OCI-LY7 (cell line): ENCODE measurements around the gene FANCD2. TPM values are rescaled to one million over a fixed set of nuclear protein-coding genes. Genes with fewer than 3 reads are reported as not detected.
"Not testable (repeated sequence)": the region's sequence is repeated elsewhere in the genome, so short reads cannot be mapped to it uniquely, and the experiment has no call there.

Source experiments
- BruUV-seq: library from RNA; stranded (reverse); fragments of 400-500 nt; replicated peaks from 2 replicates; lab custom pipeline; 2021; lab: Mats Ljungman, UMichigan
- CTCF ChIA-PET: fragments of 300-600 bp; sonication (Branson Sonifier 250); formaldehyde crosslinking; loops from one replicate; lab custom pipeline; 2022; ENCODE audit warnings: antibody characterized with exemption; ENCODE audit not compliant: unreplicated experiment; lab: Charles Lee
- POLR2A ChIA-PET: fragments of 300-600 bp; sonication (Branson Sonifier 250); formaldehyde crosslinking; loops from one replicate; lab custom pipeline; 2022; ENCODE audit warnings: antibody characterized with exemption; lab: Charles Lee
- DNase-seq: peaks from one replicate; pipeline ENCODE4 v3.0.0-alpha.2; 2015; ENCODE audit warnings: low spot score
- H2AFZ ChIP-seq: fragments of 200-600 bp; sonication (generic), shearing (Covaris generic); 2 replicates; pipeline ENCODE4 v1.6.1; 2014; ENCODE audit warnings: mild to moderate bottlenecking, antibody characterized with exemption, low read length, moderate library complexity
- H3K27ac ChIP-seq: fragments of 200-600 bp; sonication (generic); 2 replicates; pipeline ENCODE4 v1.5.1; 2014; ENCODE audit warnings: mixed run types, low read depth, mild to moderate bottlenecking, moderate library complexity, low read length, inconsistent platforms; ENCODE audit not compliant: poor library complexity, severe bottlenecking
- H3K36me3 ChIP-seq: fragments of 200-600 bp; sonication (generic); 2 replicates; pipeline ENCODE4 v1.6.1; 2014; ENCODE audit warnings: mild to moderate bottlenecking, antibody characterized with exemption, low read length, moderate library complexity, mixed read lengths; ENCODE audit not compliant: insufficient read depth
- H3K4me1 ChIP-seq: fragments of 200-600 bp; sonication (generic); 2 replicates; pipeline ENCODE4 v1.5.1; 2014; ENCODE audit warnings: mild to moderate bottlenecking, low read length; ENCODE audit not compliant: insufficient read depth, poor library complexity, severe bottlenecking
- H3K4me2 ChIP-seq: fragments of 200-600 bp; sonication (generic); 2 replicates; pipeline ENCODE4 v1.6.1; 2014; ENCODE audit warnings: mild to moderate bottlenecking, low read length
- H3K4me3 ChIP-seq: fragments of 200-600 bp; sonication (generic); 2 replicates; pipeline ENCODE4 v1.5.1; 2014; ENCODE audit warnings: mild to moderate bottlenecking, low read depth, low read length; ENCODE audit not compliant: poor library complexity, severe bottlenecking
- H3K79me2 ChIP-seq: fragments of 200-600 bp; sonication (generic); 2 replicates; pipeline ENCODE4 v1.6.1; 2016; ENCODE audit warnings: low read depth, mild to moderate bottlenecking, low read length, moderate library complexity, mixed read lengths; ENCODE audit not compliant: insufficient read depth
- H3K9me2 ChIP-seq: fragments of 200-600 bp; sonication (generic); 2 replicates; pipeline ENCODE4 v1.6.1; 2016; ENCODE audit warnings: mild to moderate bottlenecking, low read length, mixed read lengths; ENCODE audit not compliant: insufficient read depth
- H3K9me3 ChIP-seq: fragments of 200-600 bp; sonication (generic); 2 replicates; pipeline ENCODE4 v1.6.1; 2014; ENCODE audit warnings: mild to moderate bottlenecking, mixed run types, low read length, mixed read lengths
- H4K20me1 ChIP-seq: fragments of 200-600 bp; sonication (generic); 2 replicates; pipeline ENCODE4 v1.6.1; 2014; ENCODE audit warnings: mild to moderate bottlenecking, antibody characterized with exemption, low read length, moderate library complexity, mixed read lengths; ENCODE audit not compliant: insufficient read depth
- CTCF ChIP-seq: fragments of 200-600 bp; sonication (generic); conservative IDR thresholded peaks from 2 replicates; pipeline ENCODE4 v1.5.1; 2014; ENCODE audit warnings: mild to moderate bottlenecking, antibody characterized with exemption, low read length, moderate library complexity, mixed read lengths
- EZH2phosphoT487 ChIP-seq: fragments of 200-600 bp; sonication (generic); IDR thresholded peaks from 2 replicates; pipeline ENCODE4 v1.6.1; 2018; ENCODE audit warnings: low read depth, borderline replicate concordance, mild to moderate bottlenecking, mixed run types, antibody characterized with exemption, low read length, moderate library complexity, mixed read lengths
- intact Hi-C: fragments of 100-400 bp; cut with micrococcal nuclease; formaldehyde crosslinking; loops from one replicate; pipeline ENCODE4 v1.10.0; 2022; ENCODE audit not compliant: unreplicated experiment
- total RNA-seq, 2 experiments: library from RNA; depleted of rRNA in 1 of 2; stranded (reverse); fragments of >200 nt in 1 of 2; shearing (Covaris generic) in 1 of 2; gene quantifications; 2 replicates each; pipeline ENCODE4 v1.2.3, GENCODE V29; 2014 to 2022

The FANCD2 gene
- total RNA-seq, 2 experiments from 2014 or later = 112 to 130 TPM

DNA sequence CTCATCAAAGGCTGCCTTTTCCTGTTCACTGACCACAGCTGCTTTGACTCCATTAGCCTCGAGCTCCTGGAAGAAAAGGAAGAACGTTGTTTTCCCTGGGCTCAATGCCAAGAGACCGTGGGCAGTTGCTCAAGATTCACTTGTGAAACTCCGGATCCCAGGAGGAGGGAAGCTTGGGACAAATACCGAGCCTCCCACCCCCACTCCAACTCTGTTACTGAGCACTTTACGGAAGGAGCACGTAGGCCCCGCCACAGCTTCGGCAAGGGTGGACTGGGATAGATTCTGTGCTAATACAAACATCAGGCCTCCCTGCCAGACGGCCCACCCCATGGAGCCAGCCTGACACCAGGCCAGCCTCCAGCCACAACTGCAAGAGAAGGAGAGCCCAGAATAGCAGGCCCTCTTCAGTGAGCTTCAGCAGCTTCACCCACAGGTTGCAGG, 10.8 kb upstream of the FANCD2 start:
- no TSS peak for BruUV-seq
- DNase-seq = no peak
- Histone ChIP-seq H4K20me1 (no peaks in the 10 kb centered on the region), H2AFZ (no peak overlapping the region), H3K79me2 (no peaks in the 10 kb centered on the region), H3K4me2 (no peak overlapping the region), H3K9me2 (no peaks in the 10 kb centered on the region), H3K4me1 (peaks cover 8% of the 10 kb centered on the region), H3K27ac (no peak overlapping the region), H3K4me3 (no peak overlapping the region), H3K36me3 (peaks cover 11% of the 10 kb centered on the region), H3K9me3 (no peaks in the 10 kb centered on the region)
- ChIA-PET POLR2A (interaction anchor here (0.5 to 1.9 kb wide), 5 partner anchors 10 to 578 kb away, joined by 3 to 6 read pairs (median 3); no protein-coding TSS in a partner anchor), CTCF (no interaction called here)
- TF ChIP-seq EZH2phosphoT487 = no peak
- TF ChIP-seq CTCF = no peak
- intact Hi-C loops = no loop called here

DNA sequence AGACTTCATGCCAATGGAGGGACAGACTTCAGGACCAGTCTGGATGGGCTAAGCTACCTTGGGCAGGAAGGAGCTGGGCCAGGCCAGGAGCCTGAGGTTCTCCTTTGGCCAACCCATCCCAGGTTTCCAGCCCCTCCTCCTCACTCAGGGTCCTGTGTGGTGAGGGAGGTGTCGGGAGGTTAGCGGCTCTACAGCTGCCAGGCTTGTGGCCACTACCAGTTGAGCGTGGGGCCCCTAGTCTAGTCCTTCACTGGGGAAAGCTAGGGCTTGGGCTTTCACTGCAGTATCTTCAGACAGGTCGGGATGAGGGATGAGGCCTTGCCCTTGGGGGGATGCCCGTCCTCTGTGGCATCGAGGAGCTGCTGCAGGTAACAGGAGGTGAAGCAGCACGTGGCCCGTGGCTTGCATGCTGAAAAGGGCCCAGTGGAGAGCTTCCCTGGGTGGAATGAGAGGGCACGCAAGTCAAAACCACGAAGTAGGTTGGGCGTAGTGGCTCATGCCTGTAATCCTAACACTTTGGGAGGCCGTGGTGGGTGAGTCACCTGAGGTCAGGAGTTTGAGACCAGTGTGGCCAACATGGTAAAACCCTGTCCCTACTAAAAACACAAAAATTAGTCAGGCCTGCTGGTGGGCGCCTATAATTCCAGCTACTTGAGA, 8.5 kb upstream of the FANCD2 start:
- no peak overlapping the region for H3K4me3 ChIP-seq
- H3K4me2 ChIP-seq = no peak overlapping the region
- TF ChIP-seq CTCF (no peak), EZH2phosphoT487 (no peak)
- DNase-seq = no peak
- H3K4me1 ChIP-seq = no peaks in the 10 kb centered on the region
- BruUV-seq = no TSS peak
- CTCF ChIA-PET = no interaction called here
- H3K9me2 ChIP-seq = no peaks in the 10 kb centered on the region
- POLR2A ChIA-PET = interaction anchor here (0.6 kb wide), 1 partner anchor 83 kb away, joined by 3 read pairs; no protein-coding TSS in a partner anchor
- H2AFZ ChIP-seq = no peak overlapping the region
- H3K27ac ChIP-seq = no peak overlapping the region
- H4K20me1 ChIP-seq = no peaks in the 10 kb centered on the region
- H3K9me3 ChIP-seq = no peaks in the 10 kb centered on the region
- intact Hi-C loops = no loop called here
- peaks cover 33% of the 10 kb centered on the region for H3K36me3 ChIP-seq
- no peaks in the 10 kb centered on the region; the same call in 1 of the 2 replicates for H3K79me2 ChIP-seq

DNA sequence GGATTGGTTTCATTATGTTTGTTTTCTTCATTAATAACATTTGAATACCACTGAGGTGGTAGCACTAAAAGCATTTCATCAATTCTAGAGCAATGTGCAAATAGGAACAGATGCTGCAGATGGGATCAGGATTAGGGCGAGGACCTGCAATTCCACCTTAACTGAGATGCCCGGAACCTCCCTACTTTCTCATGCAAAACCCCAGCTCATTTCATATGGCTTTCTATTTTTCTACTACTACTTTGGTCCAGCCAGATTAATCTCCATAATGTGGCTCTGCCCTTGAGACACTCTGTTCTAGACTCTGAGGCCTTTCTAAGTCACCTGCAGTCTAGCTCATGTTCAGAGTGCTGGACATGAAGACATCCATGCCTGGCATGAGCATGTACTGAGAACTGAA, 7.4 kb upstream of the FANCD2 start:
- H3K9me2 ChIP-seq, H3K4me1 ChIP-seq, intact Hi-C loops, H3K27ac ChIP-seq, H3K9me3 ChIP-seq, H2AFZ ChIP-seq, H3K79me2 ChIP-seq, H4K20me1 ChIP-seq, H3K4me3 ChIP-seq, BruUV-seq, DNase-seq, CTCF ChIA-PET, H3K4me2 ChIP-seq: not testable (repeated sequence)
- POLR2A ChIA-PET = interaction anchor here (0.6 kb wide), 1 partner anchor 561 kb away, joined by 3 read pairs; no protein-coding TSS in a partner anchor
- peaks cover 43% of the 10 kb centered on the region for H3K36me3 ChIP-seq
